ENCODE results near the gene GPS1. TPM values are rescaled to one million over a fixed set of nuclear protein-coding genes. Genes with fewer than 3 reads are reported as not detected.

GPS1 gene
- total and polyA plus RNA-seq, 10 of the 15 experiments (the other 5 are each of a cell fraction or from before 2014, with no cell fraction given): 2.2 to 146 (median 77.7) TPM

- H4K20me1 ChIP-seq (ENCODE audit: control insufficient read depth, insufficient read depth): no peaks in the 10 kb centered on the region
- H3K9me3 ChIP-seq (replicated peaks; ENCODE audit: control insufficient read depth, insufficient read depth, low read length): no peaks in the 10 kb centered on the region
- ChIA-PET POLR2A (no interaction called here), CTCF (no interaction called here), SMC1A (ENCODE audit: uncharacterized antibody, unreplicated experiment) (no interaction called here), RAD21 (ENCODE audit: unreplicated experiment) (no interaction called here)
- no peak overlapping the region for H3K4me2 ChIP-seq (ENCODE audit: control insufficient read depth, insufficient read depth)
- BruUV-seq (replicated peaks): no TSS peak
- H3K36me3 ChIP-seq (ENCODE audit: control insufficient read depth in 2 of 2, insufficient read depth in 2 of 2, low read length in 1 of 2): peaks cover 4 to 30% of the 10 kb centered on the region in 2 experiments; a peak in 3 of 4 replicates
- TF ChIP-seq POLR2A (IDR thresholded peaks at IDR 0.05; ENCODE audit: low read depth, low read length) (peak; percentile 51; the same call in 1 of the 2 replicates), TBL1XR1 (IDR thresholded peaks at IDR 0.05; ENCODE audit: low read depth, low read length) (no peak), MXI1 (IDR thresholded peaks at IDR 0.05; ENCODE audit: low read depth, low read length) (no peak), USF1 (IDR thresholded peaks at IDR 0.05; ENCODE audit: borderline replicate concordance, extremely low read length, insufficient read depth, low read depth, low read length) (no peak), ELK1 (IDR thresholded peaks at IDR 0.05; ENCODE audit: low read depth, low read length) (no peak), ATF2 (IDR thresholded peaks at IDR 0.05; ENCODE audit: low read length) (no peak), BRCA1 (IDR thresholded peaks at IDR 0.05; ENCODE audit: low read depth, low read length) (no peak)
- intact Hi-C loops (cut with micrococcal nuclease; ENCODE audit: unreplicated experiment): no loop called here
- no peak for FAIRE-seq
- no peak for DNase-seq (ENCODE audit: low read depth, low spot score)
- H3K27ac ChIP-seq (ENCODE audit: control insufficient read depth, insufficient read depth): no peak overlapping the region
- in situ Hi-C loops (cut with MboI): no loop called here
- no peak overlapping the region for H3K9ac ChIP-seq (ENCODE audit: control insufficient read depth, insufficient read depth, low read length)
- H3K27me3 ChIP-seq (replicated peaks in 1 of 2; ENCODE audit: control insufficient read depth in 2 of 2, insufficient read depth in 2 of 2, low read length in 1 of 2): no peaks in the 10 kb centered on the region
- no peaks in the 10 kb centered on the region for H3K79me2 ChIP-seq (ENCODE audit: control insufficient read depth, insufficient read depth, low read length)
- H2AFZ ChIP-seq (ENCODE audit: control insufficient read depth, low read depth, low read length): no peak overlapping the region
- H3K4me1 ChIP-seq (ENCODE audit: control insufficient read depth, insufficient read depth, low read length): no peaks in the 10 kb centered on the region
- H3K4me3 ChIP-seq: no peak overlapping the region
- ATAC-seq: peak; percentile 4
- 72% methylated on average over 25 of the region's 28 CpGs for WGBS (ENCODE audit: insufficient coverage, insufficient replicate concordance, low lambda C conversion rate, missing lambda C conversion rate)
Measured at GRCh38 chr17:82077617-82078358, 26.1 kb downstream of the GPS1 start.
